NCI-H1436 (cell line): ENCODE results near the gene SPTBN4.
A peak's percentile ranks its signal among the peaks of the same experiment; 100 is the strongest.
"Not testable (repeated sequence)": the region's sequence is repeated elsewhere in the genome, so short reads cannot be mapped to it uniquely, and the experiment has no call there.

Experiments
- DNase-seq: peaks from one replicate; lab custom pipeline; 2025; lab: John Stamatoyannopoulos, UW

SPTBN4 gene

DNA sequence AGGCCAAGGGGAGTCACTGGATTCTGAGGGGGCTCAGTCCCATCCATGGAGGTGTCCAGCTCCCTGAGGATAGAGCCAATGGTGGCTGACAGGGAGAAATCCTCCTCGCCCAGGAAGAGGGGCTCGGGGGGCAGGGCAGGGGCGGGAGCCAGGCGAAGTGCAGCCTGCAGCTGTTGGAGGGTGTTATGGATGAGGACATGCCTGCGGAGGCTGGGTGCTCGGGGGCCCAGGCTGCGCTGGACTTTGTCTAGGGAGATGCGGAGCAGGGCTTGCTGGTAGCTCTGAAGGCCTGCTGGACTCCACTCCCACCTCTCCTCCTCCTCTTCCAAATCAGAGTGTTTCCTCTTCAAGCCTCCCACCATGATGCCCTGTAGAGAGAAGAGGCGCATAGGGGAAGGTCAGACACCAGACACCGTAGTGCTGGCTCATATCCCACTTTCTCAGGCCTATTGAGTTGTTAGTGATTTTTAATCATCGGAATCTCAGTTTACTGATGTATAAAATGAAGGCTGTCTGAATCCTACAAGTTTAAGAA, 25.0 kb upstream of the SPTBN4 start:
- DNase-seq: no peak

DNA sequence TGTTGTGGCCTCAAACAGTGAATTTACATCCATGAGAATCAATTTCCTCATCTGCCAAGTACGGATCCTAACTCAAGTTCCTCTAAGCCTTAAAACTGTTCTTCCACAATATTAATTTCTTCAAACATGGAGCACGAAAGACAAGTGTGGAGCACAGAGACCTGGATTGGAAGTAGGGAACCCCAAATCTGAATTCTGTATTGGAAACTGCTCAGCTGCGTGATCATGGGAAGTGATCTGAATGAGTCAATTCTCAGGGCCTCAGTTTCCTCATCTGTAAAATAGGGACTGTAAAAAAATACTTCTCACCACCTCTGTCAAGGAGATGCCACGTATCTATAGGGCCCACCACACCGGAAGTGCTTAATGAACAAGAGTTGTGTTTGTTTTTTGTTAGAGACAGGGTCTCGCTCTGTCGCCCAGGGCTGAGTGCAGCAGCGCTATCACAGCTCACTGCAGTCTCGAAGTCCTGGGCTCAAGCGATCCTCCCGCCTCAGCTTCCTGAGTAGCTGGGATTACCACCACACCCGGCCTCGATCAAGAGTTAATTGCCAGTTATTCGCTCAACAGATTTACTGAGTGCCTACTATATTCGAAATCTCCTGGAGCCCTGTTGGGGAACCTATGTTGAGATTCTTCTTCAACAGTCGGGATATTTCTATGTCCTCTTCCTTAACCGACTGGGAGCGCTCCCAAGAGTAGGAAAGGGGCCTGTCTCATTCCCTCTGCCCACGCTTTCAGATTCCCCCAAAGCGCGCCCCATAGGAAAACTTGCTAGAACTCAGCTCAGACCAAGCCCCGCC, 24.3 kb upstream of the SPTBN4 start:
- DNase-seq: no peak

DNA sequence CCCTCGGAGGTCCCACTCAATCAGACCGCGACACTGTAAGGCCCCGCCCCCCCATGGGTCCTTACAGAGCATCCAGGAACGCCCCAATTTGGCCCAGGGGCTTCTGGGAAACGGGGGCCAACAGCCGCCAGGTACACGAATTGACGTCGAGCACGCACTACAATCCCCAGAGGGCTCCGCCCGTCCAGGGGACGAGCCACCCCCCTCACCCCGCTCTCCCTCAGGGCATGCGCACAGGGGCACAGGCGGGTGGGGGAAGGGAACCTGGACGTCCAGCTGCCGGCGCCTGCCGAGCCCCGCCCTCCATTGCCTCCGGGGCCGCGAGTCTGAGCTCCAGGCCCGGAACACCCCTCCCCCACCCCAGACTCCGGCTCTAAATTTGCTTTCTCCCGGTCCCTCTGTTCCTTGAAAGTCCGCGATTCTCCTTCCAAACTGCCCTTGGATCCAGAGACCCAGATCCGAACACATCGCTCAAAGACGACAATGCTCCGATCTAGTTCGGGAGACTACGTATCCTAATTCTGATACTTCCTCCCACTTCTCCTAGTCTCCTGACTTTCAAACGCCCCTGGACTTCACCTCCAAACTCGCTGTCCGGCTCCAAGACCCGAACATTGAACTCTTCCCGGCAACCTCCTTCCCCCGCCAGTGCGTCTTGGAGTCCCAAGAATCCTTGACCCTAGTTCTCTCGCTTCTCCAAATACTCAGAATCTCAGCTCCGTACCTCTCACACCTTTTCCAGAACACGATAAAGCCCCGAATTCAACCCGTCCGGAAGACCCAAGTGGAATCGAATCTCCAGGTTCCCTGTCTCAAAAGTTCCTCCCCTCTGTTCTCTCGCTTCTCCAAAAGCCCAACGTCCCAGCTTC, 23.4 kb upstream of the SPTBN4 start:
- peak; percentile 99 for DNase-seq

DNA sequence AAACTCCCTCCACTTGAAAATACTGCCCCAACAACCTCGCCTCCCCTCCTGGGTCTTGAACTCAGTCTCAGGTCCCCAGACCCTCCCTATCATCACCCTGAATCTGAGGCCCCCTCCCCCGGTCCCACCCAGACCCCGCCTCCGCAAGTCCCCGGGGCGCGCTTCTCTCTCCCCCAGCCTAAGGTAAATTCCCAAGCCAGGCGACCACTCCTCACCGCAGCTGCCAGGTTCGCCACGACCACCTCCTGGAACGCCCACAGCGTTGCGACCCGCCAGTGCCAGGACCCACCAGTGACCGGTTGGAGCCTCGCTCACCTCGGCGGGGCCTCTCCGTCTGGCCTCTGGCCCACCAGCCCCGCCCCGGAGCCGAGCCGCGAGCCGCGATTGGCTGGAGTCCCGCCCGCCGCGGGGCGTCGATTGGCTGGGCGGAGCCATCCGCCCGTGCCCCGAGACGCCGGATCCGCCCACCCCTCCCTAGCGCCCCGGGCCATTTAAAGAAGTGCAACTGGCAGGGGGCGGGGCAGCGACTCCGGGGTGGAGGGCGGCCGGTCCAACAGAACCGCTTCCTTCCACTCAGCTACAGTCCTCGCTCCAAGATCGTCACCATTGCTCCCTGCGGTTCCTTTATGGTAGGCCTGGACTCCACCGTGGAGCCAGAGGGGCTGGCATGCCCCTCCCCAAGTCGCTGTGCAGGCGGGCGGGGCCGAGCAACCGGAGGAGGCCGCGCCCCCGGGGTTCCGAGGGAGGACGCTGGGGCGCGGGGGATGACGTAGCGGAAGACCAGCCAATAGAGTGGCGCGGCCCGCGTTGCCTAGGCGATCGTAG, 22.6 kb upstream of the SPTBN4 start, which contains the start of gene SERTAD3:
Gene SERTAD3, minus strand, starts transcription at position 336 of the 825 bp plus-strand sequence. CDS start 2,255 bp downstream, outside the sequence.
- DNase-seq: peak; percentile 96

DNA sequence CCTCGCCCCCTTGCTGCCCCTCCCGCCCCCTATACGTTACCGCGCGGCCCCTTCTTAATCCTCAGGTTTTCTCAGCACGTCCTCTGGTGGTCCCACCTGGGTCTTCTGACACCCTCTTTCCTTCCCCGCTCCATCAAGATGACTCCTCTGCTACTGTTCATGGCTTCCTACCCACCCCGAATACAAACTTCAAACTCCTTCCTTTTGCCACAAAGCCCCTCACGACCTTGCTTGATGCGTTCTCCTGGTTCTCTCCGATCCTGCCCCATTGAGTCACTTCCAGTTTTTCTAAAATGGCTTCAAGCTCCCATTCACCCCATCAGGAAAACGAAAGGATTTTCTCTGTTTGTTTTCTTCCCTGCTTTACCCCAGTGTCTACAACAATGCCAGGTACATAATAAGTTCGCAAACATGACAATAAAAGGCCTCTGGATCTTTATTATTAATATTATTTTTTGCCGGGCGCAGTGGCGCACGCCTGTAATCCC, 21.9 kb upstream of the SPTBN4 start:
- DNase-seq: no peak

DNA sequence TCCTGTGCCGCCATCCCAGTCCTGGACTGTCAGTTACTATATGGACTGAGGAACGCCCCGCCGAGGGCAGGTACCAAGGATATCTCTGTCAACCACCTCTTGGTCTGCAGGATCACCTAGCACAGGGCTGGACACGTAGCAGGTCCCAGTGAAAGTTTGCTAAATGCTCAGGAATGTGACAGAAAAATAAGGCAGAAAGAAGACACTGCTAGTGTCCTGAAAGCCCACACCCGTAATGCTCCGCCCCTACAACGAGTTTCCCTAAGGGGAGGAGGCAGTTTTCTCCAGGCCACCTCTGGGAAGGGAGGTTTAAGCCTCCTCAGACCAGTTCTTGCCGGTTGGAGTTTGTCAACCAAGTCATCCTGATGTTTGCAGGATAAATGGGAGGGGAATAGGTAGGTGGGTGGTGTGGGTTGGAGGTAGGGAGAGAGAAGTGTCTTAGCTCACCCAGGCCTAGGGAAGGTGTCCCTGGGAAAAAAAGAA, 21.0 kb upstream of the SPTBN4 start:
- no peak for DNase-seq

DNA sequence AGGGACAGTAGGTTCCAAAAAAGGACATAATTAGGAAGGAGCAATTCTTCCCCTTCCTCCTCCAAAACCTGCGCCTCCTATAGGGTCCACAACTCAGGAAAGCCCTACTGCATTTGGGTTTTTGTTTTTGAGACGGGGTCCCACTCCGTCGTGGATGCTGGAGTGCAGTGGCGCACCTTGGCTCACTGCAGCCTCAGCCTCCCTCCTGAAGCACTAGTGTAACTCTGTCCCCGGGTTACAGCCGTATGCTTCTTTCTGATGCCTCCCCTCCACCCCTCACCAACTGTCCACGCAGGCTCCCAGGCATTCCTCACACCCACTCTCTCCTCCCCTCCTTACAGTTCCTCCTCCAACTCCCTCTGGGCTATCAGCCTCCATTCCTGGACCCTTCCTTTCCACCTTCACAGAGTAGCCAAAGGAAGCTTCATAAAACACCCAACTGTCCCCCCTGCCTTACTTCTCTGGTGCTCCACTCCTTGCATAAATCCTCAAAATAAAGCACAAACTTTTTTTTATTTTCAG, 20.5 kb upstream of the SPTBN4 start:
- no peak for DNase-seq

DNA sequence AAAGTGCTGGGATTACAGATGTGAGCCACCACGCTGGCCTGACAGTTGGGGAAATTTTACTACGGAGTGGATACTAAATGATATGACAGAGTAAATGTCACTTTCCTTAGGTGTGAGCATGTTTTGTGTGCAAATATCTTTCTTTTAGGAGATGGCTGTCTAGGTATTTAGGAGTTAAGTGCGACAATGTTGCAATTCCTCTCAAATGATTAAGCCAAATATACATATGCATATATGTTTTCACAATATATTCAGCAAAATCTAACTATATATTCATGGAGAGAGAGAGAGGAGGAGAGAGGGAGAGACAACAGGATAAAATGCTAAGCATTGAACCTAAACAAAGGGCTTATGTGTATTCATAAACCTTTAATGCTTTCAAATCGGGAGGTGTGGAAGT, 17.3 kb upstream of the SPTBN4 start:
- DNase-seq: no peak

DNA sequence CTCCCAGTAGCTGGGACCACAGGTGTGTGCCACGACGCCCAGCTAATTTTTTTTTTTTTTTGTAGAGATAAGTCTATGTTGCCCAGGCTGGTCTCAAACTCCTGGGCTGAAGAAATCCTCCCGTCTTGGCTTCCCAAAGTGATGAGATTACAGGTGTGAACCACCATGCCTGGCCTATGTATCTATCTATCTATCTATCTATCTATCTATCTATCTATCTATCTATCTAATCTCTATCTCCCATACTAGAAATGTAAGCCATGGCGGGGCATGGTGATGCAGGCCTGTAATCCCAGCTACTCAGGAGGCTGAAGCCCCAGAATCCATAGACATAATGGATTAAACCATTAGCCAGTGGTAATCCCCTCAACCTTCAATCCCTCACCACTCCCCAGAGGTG, 16.1 kb upstream of the SPTBN4 start:
- DNase-seq: no peak

DNA sequence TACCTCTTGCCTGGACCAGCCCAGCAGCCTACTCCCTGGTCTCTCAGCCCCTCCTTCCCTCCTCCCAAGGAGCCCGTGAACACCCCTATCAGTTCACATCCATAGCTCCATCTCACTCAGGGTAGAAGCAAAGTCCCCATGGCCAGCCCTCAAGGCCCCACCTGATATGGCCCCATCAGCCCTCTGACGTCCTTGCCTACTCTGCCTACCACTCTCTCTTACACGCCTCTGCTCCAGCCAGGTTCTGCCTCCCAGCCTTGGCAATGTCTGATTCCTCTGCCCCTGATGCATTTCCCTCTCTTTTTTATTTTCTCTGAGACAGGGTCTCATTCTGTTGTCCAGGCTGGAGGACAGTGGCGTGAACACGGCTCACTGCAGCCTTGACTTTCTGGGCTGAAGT, 14.8 kb upstream of the SPTBN4 start:
- DNase-seq: no peak

DNA sequence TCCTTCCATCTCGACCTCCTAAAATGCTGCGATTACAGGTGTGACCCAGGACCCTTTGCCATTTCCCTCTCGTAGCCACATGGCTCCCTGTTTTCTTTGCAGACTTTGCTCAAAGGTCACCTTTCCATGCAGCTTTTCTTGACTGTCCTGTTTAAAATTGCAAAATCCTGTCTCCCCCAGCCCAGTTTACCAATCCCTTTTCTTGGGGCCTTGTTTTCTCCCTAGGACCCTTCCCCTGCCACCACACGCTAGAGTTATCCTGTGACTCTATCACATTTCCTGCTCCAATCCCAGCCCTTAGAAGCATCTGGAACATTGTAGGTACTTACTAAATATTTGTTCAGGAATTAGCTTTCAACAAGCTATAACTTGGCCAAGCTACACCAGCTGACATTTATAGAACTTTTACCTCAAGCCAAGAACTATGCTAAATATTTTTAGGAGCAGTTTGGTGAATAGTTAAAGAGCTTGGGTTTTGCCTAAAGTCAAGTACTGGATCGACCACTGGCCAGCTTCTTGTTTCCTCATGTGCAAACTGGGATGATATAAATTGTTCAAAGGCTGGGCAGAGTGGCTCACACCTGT, 13.6 kb upstream of the SPTBN4 start:
- DNase-seq: no peak

DNA sequence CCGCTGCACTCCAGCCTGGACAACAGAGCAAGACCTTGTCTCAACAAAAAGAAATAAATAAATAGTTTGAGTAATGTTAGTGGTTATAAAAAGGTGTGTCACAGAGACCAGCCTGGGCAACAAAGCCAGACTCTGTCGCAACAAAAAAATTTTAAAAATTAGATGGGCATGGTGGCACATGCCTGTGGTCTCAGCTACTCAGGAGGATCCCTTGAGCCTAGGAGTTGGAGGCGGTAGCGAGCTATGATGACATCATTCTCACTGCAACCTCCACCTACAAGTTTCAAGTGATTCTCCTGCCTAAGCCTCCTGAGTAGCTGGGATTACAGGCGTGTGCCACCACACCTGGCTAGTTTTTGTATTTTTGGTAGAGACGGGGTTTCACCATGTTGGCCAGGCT, 12.9 kb upstream of the SPTBN4 start:
- DNase-seq: not testable (repeated sequence)

DNA sequence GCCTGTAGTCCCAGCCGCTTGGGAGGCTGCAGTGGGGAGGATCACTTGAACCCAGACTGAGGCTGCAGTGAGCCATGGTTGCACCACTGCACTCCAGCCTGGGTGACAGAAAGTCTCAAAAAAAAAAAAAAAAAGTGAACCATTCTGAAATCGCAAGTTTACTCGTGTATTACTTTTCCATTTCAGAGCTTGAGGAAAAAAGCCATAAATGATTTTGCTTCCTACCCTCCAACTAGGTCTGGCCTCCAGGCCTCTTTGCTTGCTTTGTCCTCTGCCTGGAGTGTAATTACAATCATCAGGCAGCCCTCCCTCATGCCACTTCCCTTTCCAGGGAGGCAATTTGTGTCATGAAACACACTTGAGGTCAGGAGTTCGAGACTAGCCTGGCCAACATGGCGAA, 9.8 kb upstream of the SPTBN4 start:
- DNase-seq: no peak

DNA sequence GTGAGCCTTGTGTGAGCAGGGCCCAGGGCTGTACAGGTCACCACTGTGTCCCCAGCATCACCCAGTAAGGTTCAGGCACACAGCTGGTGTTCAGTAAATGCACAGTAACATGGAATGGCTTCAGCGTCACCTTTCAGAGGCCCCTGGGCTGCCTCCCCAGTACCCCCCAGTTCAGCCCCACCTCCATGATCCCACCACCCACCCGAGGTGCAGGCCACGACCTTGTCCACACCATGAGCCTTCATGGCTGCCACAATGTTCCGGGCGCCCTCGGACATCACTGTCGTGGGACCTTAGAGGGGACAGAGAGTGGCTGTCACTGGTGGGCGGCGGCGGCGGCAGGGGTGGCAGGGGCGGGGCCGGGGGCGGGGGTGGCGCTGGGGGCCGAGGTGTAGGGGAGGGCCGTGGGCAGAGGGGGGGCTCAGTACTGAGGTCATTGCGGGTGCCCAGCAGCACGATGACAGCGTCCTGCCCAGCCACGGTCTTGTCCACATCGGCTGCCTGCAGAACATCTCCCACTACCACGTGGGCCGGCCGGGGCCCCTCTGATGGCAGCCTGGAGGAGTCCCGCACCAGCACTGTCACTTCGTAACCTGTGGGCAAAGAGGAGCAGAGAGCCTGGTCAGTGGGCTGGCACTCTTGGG, 8.7 kb upstream of the SPTBN4 start:
- no peak for DNase-seq

DNA sequence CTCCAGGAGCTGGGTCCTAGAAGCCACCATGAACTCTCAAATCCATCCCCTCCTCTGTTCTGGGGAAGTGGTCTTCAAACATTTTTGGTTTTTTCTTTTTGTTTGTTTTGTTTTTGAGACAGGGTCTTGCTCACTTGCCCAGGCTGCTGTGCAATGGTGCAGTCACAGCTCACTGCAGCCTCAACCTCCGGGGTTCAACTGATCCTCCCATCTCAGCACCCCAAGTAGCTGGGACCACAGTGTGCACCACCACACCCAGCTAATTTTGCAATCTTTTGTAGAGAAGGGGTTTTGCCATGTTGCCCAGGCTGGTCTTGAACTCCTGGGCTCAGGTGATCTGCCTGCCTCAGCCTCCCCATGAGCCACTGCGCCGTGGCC, 8.2 kb upstream of the SPTBN4 start:
- DNase-seq: no peak

DNA sequence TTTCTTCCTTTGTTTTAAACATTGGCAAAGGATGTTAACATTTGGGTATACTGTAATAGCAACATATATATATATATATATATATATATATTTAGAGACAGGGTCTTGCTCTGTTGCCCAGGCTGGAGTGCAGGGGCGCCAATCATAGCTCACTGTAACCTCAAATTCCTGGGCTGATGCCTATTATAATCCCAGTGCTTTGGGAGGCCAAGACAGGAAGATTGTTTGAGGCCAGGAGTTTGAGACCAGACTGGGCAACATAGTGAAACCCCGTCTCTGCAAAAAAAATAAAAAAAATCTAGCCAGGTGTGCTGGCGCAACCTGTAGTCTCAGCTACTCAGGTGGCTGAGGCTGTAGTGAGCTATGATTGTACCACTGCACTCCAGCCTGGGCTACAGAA, 6.6 kb upstream of the SPTBN4 start:
- DNase-seq: no peak

DNA sequence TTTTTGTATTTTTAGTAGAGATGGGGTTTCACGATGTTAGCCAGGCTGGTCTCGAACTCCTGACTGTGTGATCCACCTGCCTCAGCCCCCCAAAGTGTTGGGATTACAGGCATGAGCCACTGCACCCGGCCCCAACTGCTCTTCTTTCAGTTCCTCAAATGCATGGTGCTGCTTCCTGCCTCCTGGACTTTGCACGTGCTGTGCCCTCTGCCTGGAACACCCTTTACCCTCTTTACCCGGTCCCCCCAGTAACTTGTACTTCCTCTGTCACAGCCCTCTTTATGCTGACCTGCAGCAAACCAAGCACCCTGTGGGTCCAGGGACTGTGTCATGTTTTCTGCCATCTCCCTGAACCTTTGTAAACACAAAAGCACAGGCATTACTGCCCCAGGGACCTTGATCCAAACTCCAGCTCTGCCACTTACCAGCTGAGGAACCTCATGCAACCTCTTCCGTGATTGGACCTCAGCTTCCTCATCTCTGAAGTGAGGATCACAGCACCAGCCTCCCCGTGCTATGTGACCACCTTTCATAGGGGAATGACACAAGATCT, 5.1 kb upstream of the SPTBN4 start:
- no peak for DNase-seq

DNA sequence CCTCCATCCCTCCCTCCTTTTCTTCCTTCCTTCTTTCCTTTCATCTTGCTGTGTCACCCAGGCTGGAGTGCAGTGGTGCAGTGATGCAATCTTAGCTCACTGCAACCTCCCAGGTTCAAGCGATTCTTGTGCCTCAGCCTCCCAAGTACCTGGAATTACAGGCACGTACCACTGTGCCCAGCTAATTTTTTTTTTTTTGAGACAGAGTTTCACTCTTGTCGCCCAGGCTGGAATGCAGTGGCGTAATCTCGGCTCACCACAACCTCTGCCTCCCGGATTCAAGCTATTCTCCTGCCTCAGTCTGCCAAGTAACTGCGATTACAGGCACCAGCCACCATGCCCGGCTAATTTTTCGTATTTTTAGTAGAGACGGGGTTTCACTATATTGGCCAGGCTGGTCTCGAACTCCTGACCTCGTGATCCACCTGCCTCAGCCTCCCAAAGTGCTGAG, 3.2 kb upstream of the SPTBN4 start:
- DNase-seq: not testable (repeated sequence)

DNA sequence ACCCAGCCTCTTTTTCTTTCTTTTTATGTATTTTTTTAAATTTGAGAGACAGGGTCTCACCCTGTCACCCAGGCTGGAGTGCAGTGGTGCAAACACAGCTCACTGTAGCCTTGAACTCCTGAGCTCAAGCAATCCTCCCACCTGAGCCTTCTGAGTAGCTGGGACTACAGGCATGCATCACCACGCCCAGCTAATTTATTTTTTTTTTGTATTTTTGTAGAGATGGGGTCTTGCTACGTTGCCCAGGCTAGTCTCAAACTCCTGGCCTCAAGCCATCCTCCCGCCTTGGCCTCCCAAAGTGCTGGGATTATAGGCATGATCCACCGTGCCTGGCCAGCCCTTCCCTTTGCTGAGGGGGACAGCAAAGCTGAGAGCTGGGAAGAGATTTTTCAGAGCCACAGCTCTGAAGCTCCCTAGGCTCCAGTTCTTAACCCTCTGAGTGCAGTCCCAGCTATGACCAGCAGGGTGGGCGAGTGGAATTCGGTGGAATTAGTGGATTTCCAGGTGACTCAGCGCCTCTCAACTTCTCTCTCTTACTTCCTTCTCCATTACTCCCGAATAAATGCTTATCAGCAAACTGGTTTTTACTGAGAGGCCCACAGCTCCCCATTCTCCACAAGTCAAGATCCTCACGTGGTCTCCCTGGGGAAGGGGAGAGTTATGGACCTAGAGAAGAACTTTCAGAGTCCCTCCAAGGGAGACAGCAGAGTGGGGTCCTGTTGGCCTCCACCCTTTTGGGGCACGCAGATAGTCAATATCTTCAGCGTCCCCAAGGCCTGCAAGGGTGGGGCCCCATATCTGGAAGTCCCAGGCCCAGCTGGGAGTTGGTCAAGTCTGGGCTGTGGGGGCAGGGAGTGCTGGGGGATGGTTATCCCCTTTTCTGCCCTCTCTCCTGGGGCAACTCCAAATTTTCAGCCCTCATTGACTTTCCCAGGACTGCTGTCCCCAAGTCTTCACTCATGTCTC, 2.5 kb upstream of the SPTBN4 start:
- peak; percentile 44 for DNase-seq
